ENCODE results near the gene PLEKHD1. TPM values are rescaled to one million over a fixed set of nuclear protein-coding genes. Genes with fewer than 3 reads are reported as not detected.

The PLEKHD1 gene
- total and polyA plus RNA-seq, 9 donors = 0.53 to 1.5 (median 0.89) TPM

DNA sequence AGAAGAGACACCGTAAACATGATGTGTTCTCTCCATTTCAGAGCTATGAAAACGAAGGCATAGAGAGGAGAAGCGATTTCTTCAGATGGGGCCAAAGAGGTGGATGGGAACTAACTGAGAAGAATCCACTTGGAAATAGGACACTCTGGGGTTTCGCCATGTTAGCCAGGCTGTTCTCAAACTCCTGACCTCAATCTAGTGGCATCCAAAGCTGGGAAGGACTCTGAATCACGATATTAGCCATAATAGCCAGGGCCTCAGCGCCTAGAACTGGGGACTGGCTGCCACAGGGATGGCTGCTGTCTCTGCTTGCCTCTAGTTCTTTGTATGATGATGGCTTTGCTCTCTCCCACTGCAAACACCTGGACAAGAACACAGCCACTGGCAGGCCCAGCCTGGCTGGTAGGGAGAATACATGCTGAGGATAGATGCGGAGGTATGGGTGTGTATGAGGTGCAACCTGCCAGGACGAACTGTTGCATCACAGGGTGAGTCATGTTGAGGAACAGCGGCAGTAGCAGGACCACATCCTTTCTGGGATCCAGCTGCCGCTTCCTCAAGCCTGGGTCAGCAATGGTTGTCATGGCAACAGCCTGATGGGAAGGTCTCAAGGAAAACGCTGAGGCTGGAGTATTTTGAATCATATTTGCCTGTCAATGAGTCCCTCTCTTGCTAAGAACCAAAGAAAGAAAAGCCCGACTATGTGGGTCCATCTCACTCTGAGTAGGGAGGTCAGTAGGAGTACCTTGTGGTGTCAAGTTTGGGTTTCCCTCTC lies 59.0 kb downstream of the PLEKHD1 start:
- DNase-seq = peak; percentile 55
- Histone ChIP-seq H3K36me3 (ENCODE audit: control insufficient read depth, insufficient read depth, low read length) (no peaks in the 10 kb centered on the region), H3K4me3 (ENCODE audit: low read length) (no peak overlapping the region), H3K9me3 (replicated peaks; ENCODE audit: control insufficient read depth, low read depth, low read length) (no peaks in the 10 kb centered on the region), H3K4me1 (ENCODE audit: control insufficient read depth, insufficient read depth, low read length) (peaks cover 5% of the 10 kb centered on the region), H3K27me3 (ENCODE audit: control insufficient read depth, insufficient read depth, low read length) (peaks cover 28% of the 10 kb centered on the region), H3K27ac (ENCODE audit: low read length) (no peak overlapping the region)
- WGBS (ENCODE audit: insufficient coverage) = 49% methylated on average over 10 of the region's 12 CpGs

DNA sequence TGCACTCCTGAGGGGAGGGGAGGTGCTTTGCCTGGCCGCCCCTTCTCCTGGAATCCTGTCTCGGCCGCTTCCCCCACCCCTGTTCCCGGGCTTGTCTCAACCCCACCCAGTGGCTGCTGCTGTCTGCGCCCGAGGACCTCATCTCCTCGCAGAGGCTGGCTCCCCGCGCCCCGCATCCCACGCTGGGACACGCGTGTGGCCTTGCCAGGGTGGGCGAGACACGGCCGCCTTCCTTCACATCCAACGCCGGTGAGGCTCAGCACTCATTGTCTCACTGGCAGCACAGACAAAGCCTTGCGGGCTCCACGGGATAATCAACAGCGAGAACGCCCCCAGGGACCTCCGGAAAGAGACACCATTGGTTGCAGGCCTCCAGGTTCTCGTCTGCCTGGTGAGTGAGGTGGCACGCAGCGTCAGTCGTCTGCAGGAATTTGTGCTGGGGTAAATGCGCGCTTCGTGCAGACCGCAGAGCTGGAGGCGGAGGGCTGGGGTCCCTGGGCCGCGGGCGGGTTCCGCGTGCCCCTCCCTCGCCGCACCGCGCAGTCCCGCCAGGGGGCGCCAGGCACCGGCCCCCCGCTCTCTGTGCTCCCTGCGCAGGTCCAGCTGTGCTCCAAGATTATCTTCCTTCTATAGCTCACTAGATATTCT lies 63.3 kb downstream of the PLEKHD1 start:
- H3K4me3 ChIP-seq (ENCODE audit: low read length) = no peak overlapping the region
- H3K4me1 ChIP-seq (ENCODE audit: control insufficient read depth, insufficient read depth, low read length) = peaks cover 5% of the 10 kb centered on the region
- WGBS (ENCODE audit: insufficient coverage) = 2% methylated on average over 41 of the region's 46 CpGs
- H3K36me3 ChIP-seq (ENCODE audit: control insufficient read depth, insufficient read depth, low read length) = no peaks in the 10 kb centered on the region
- no peak overlapping the region for H3K27ac ChIP-seq (ENCODE audit: low read length)
- H3K9me3 ChIP-seq (replicated peaks; ENCODE audit: control insufficient read depth, low read depth, low read length) = no peaks in the 10 kb centered on the region
- DNase-seq = peak; percentile 43
- H3K27me3 ChIP-seq (ENCODE audit: control insufficient read depth, insufficient read depth, low read length) = peaks cover 39% of the 10 kb centered on the region

DNA sequence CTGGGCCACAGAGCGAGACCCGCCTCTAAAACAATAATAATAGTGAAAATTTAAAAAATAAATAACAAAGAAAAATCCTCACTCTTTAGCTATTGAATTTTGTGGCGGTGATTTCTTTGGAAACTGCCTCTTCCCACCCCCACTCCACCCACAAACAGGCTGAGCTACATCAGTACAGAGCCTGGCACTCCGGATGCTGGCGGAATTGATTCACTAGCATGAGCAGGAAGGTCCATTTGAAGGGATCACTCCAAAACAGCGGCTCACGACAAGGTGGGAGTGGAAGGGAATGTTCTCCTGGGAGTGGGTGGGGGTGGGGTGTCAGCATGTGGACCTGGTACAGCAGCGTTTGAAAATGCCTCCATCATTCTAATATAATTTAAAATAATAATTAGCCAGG lies 64.0 kb downstream of the PLEKHD1 start:
- Histone ChIP-seq H3K36me3 (ENCODE audit: control insufficient read depth, insufficient read depth, low read length) (no peaks in the 10 kb centered on the region), H3K9me3 (replicated peaks; ENCODE audit: control insufficient read depth, low read depth, low read length) (no peaks in the 10 kb centered on the region), H3K4me3 (ENCODE audit: low read length) (no peak overlapping the region), H3K27me3 (ENCODE audit: control insufficient read depth, insufficient read depth, low read length) (peaks cover 32% of the 10 kb centered on the region), H3K27ac (ENCODE audit: low read length) (no peak overlapping the region), H3K4me1 (ENCODE audit: control insufficient read depth, insufficient read depth, low read length) (peaks cover 5% of the 10 kb centered on the region)
- 92% methylated on average over 4 of the region's 8 CpGs for WGBS (ENCODE audit: insufficient coverage)
- no peak for DNase-seq

DNA sequence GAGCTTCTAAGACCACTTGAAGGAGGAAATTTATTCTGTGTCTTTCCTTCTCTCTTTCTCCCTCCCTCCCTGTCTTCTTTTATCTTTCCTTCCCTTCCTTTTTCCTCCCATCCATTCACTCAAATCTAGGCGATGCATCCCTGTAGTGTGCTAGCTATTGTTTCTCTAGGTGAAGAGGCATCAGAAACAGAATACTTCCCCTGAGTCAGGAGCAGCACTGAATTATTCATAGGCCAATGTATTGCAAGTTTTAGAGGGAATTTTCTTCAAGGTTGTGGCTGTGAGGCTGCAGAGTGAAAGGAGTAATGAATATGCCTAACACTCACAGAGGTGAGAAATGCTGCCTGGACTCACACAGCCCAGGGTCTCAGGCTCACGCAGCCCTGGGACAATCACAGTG lies 67.0 kb downstream of the PLEKHD1 start:
- peaks cover 27% of the 10 kb centered on the region for H3K27me3 ChIP-seq (ENCODE audit: control insufficient read depth, insufficient read depth, low read length)
- H3K27ac ChIP-seq (ENCODE audit: low read length) = no peak overlapping the region
- no peak overlapping the region for H3K4me3 ChIP-seq (ENCODE audit: low read length)
- no peaks in the 10 kb centered on the region for H3K36me3 ChIP-seq (ENCODE audit: control insufficient read depth, insufficient read depth, low read length)
- DNase-seq = no peak
- no peaks in the 10 kb centered on the region for H3K9me3 ChIP-seq (replicated peaks; ENCODE audit: control insufficient read depth, low read depth, low read length)
- H3K4me1 ChIP-seq (ENCODE audit: control insufficient read depth, insufficient read depth, low read length) = peaks cover 5% of the 10 kb centered on the region
- no CpG with 5 or more reads among the region's 2 CpGs for WGBS (ENCODE audit: insufficient coverage)

DNA sequence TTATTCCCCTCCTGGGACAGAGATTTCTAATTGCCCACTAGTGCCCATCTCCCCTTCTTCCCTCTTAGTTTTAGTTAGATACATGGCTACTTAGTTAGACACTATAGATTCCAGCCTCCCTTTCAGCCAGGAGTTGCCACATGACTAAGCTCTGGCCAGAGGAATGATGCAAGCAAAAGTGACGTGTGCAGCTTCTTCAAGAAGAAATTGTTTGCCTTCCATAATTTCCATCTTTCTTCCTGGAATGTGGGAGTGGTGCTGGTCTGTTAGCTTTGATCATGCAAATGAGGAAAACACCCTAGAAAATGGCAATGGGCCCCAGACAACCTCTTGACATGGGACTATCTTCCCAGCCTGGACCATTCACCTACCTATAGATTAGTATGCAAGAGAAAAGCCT lies 68.7 kb downstream of the PLEKHD1 start:
- Histone ChIP-seq H3K27me3 (ENCODE audit: control insufficient read depth, insufficient read depth, low read length) (peaks cover 22% of the 10 kb centered on the region), H3K4me3 (ENCODE audit: low read length) (no peak overlapping the region), H3K27ac (ENCODE audit: low read length) (no peak overlapping the region), H3K36me3 (ENCODE audit: control insufficient read depth, insufficient read depth, low read length) (no peaks in the 10 kb centered on the region), H3K4me1 (ENCODE audit: control insufficient read depth, insufficient read depth, low read length) (no peaks in the 10 kb centered on the region), H3K9me3 (replicated peaks; ENCODE audit: control insufficient read depth, low read depth, low read length) (no peaks in the 10 kb centered on the region)
- no peak for DNase-seq
- no CpG with 5 or more reads among the region's 1 CpG for WGBS (ENCODE audit: insufficient coverage)

DNA sequence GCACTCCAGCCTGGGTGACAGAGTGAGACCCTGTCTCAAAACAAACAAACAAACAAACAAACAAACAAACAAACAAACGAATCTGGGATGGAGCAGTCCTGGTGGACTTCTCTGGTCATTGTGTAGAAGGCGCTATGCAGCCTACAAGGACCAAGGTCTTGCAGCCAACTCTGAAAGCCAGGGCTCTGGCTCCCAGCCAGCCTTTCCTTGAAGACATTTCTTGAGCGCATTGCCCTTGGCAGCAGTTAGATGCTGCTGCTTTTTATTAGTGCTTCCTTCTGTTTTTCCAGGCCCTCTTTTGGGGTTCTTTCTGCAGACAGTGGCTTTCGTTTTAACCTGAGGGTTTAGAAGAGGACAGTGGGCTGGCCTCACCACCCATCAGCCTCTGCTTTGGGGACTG lies 70.0 kb downstream of the PLEKHD1 start:
- H3K27ac ChIP-seq (ENCODE audit: low read length) = no peak overlapping the region
- no peak overlapping the region for H3K4me3 ChIP-seq (ENCODE audit: low read length)
- H3K27me3 ChIP-seq (ENCODE audit: control insufficient read depth, insufficient read depth, low read length) = peaks cover 11% of the 10 kb centered on the region
- peaks cover 2% of the 10 kb centered on the region for H3K4me1 ChIP-seq (ENCODE audit: control insufficient read depth, insufficient read depth, low read length)
- WGBS (ENCODE audit: insufficient coverage) = 34% methylated on average over 3 of the region's 4 CpGs
- peak; percentile 45 for DNase-seq
- H3K9me3 ChIP-seq (replicated peaks; ENCODE audit: control insufficient read depth, low read depth, low read length) = no peaks in the 10 kb centered on the region
- no peaks in the 10 kb centered on the region for H3K36me3 ChIP-seq (ENCODE audit: control insufficient read depth, insufficient read depth, low read length)

DNA sequence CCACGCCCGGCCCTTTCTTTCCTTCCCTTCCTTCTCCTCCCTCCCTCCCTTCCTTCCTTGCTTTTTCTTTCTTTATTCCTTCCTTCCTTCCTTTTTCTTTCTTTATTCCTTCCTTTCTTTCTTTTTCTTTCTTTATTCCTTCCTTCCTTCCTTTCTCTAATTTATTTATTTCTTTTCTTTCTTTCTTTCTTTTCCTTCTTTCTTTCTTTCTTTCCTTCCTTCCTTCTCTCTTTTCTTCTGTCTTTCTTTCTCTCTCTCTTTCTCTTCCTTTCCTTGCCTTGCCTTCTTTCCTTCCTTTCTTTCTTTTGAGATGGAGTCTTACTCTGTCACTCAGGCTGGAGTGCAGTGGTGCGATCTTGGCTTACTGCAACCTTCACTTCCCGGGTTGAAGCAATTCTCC lies 74.2 kb downstream of the PLEKHD1 start:
- WGBS (ENCODE audit: insufficient coverage) = 82% methylated on average over 2 of the region's 4 CpGs
- Histone ChIP-seq H3K9me3 (replicated peaks; ENCODE audit: control insufficient read depth, low read depth, low read length) (no peaks in the 10 kb centered on the region), H3K27ac (ENCODE audit: low read length) (no peak overlapping the region), H3K36me3 (ENCODE audit: control insufficient read depth, insufficient read depth, low read length) (no peaks in the 10 kb centered on the region), H3K4me1 (ENCODE audit: control insufficient read depth, insufficient read depth, low read length) (peaks cover 3% of the 10 kb centered on the region), H3K27me3 (ENCODE audit: control insufficient read depth, insufficient read depth, low read length) (peaks cover 18% of the 10 kb centered on the region), H3K4me3 (ENCODE audit: low read length) (no peak overlapping the region)
- DNase-seq = no peak

DNA sequence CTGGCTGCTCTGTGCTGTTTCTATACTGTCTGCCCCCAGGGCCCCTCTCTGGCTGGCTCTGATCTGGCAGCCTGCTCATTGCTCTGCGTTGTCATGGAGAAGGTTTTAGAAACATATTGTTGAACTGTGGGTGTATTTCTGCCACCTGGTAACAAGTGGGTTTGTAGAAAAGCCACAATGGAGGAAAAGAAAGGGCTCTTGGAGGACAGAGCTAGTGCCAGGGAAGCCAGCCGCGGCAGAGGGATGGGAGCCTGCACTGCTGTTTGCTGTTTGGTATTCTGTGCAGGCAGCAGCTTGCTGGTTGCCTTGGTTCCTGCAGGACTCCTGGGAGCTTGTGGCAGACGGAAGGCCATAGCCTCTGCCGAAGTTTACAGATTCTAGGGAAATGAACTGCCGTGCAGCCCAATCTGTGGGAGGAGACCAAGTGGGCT lies 75.1 kb downstream of the PLEKHD1 start:
- peaks cover 22% of the 10 kb centered on the region for H3K27me3 ChIP-seq (ENCODE audit: control insufficient read depth, insufficient read depth, low read length)
- WGBS (ENCODE audit: insufficient coverage) = 13% methylated on average over 6 of the region's 6 CpGs
- no peak overlapping the region for H3K27ac ChIP-seq (ENCODE audit: low read length)
- H3K4me1 ChIP-seq (ENCODE audit: control insufficient read depth, insufficient read depth, low read length) = peaks cover 3% of the 10 kb centered on the region
- H3K9me3 ChIP-seq (replicated peaks; ENCODE audit: control insufficient read depth, low read depth, low read length) = no peaks in the 10 kb centered on the region
- no peak overlapping the region for H3K4me3 ChIP-seq (ENCODE audit: low read length)
- no peaks in the 10 kb centered on the region for H3K36me3 ChIP-seq (ENCODE audit: control insufficient read depth, insufficient read depth, low read length)
- no peak for DNase-seq

DNA sequence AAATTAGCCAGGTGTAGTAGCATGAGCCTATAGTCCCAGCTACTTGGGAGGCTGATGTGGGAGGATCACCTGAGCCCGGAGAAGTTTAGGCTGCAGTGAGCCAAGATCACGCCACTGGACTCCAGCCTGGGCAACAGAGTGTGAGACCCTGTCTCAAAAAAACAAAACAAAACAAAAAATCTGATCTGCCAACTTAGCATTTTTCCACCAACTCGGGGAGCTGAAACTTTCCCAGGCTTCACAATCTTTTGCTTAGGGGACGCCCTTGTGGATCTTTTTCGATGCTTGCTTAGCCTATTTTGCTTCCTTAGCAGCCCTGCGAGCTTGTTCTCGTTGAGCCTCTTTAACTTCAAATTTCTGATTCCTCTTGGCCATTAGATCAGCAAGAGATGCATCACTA lies 76.3 kb downstream of the PLEKHD1 start:
- WGBS (ENCODE audit: insufficient coverage) = 82% methylated on average over 7 of the region's 7 CpGs
- H3K27ac ChIP-seq (ENCODE audit: low read length) = no peak overlapping the region
- H3K9me3 ChIP-seq (replicated peaks; ENCODE audit: control insufficient read depth, low read depth, low read length) = no peaks in the 10 kb centered on the region
- H3K36me3 ChIP-seq (ENCODE audit: control insufficient read depth, insufficient read depth, low read length) = no peaks in the 10 kb centered on the region
- H3K4me3 ChIP-seq (ENCODE audit: low read length) = no peak overlapping the region
- DNase-seq = no peak
- peaks cover 28% of the 10 kb centered on the region for H3K27me3 ChIP-seq (ENCODE audit: control insufficient read depth, insufficient read depth, low read length)
- H3K4me1 ChIP-seq (ENCODE audit: control insufficient read depth, insufficient read depth, low read length) = peaks cover 3% of the 10 kb centered on the region

DNA sequence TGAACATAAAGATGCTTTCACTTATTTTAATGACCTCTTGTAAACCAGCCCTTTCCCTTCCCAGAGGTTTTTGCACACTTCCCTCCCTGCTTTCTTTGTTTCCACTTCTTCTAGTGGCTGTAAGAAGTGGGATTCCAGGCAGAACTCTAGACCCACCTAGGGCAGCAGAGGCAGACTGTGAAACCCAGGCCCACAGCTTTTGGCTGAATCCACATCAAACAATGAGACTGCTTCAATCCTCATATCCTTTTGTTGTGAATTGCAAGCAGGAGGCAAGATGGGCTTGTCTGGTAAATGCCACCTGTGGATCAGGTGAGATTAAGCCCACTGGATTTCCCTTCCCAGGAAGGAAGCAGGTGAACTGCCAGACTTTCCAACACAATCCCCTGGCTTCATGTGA lies 77.4 kb downstream of the PLEKHD1 start:
- no peaks in the 10 kb centered on the region for H3K9me3 ChIP-seq (replicated peaks; ENCODE audit: control insufficient read depth, low read depth, low read length)
- H3K27ac ChIP-seq (ENCODE audit: low read length) = no peak overlapping the region
- H3K36me3 ChIP-seq (ENCODE audit: control insufficient read depth, insufficient read depth, low read length) = no peaks in the 10 kb centered on the region
- H3K27me3 ChIP-seq (ENCODE audit: control insufficient read depth, insufficient read depth, low read length) = peaks cover 37% of the 10 kb centered on the region
- H3K4me1 ChIP-seq (ENCODE audit: control insufficient read depth, insufficient read depth, low read length) = peaks cover 3% of the 10 kb centered on the region
- no peak overlapping the region for H3K4me3 ChIP-seq (ENCODE audit: low read length)
- no peak for DNase-seq
